ENCODE data around the gene CCNF.

The CCNF gene

DNA sequence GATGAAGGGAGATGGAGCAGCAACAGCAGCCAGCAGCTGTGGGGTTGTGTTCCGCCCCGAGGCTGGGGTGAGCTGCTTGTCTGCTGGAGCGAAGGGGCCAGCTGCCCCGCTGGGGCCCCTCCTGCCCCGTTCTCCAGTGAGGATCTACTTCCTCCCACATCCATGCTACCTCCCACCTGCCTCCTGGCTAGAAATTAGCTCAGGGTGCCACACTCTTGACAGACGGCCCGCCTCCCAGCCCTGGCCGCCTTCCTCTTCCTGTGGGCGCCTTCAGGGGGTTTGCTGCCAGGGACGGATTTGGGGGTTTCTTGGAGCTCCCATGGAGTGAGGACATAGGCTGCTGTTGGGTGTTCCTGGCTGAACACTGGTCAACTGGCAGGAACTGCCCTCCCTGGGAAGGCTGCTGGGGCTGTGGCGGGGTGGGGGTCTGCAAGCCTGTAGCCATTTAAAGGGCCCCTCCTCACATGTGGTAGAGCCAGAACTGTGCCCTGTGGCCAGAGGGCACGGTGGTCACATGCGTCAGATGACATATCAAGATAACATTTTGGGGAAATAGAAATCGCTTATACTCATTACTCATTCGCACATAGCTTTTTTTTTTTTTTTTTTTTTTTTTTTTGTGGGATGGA lies 58.8 kb downstream of the CCNF start:
- DNase-seq: no peak

DNA sequence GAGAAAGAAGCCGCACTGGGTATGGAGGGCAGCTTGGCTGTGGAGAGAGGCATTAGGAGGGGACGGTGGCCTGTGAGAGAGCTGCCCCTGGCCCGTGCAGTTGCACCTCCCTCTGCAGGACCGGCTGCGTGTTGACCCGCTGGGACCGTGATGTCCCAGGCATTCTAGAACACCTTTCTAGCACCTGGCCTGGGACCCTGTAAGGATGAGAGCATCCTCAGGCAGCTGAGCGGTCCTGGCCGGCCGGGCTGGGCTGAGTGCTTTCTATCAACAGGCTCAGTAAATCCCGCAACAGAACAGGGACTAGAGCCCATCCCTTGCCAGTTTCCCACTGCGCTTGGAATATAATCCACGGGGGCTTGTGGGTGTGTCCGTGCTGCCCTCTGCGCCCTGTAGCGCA lies 60.3 kb downstream of the CCNF start:
- DNase-seq: no peak

GRCh38 chr16:2490190-2491105 lies 61.2 kb downstream of the CCNF start:
- no peak for DNase-seq

DNA sequence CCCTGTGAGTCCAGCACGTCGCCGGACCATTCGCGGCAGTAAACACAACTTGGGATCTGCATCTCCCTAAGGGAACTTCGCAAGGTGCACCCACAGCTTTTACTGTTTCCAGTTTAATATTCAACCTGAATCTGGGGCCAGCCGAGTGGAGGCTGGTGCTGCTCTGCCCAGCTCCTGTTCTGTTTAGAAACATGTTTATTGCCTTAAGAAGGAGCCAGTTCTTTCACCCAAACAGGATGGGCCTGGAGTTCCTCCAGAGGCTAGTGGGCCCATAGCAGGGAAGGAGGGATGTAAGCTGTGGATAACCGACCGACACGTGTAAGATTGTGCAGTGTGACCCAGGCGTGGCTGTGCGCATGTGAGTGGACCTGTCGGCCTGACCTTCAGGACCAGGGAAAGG lies 63.0 kb downstream of the CCNF start:
- DNase-seq: no peak

GRCh38 chr16:2493605-2494004 lies 64.4 kb downstream of the CCNF start:
- no peak for DNase-seq

- DNase-seq: no peak
These were observed 65.4 kb downstream of the CCNF start for GRCh38 chr16:2494616-2495015.

- no peak for DNase-seq
These were observed 65.8 kb downstream of the CCNF start for GRCh38 chr16:2495041-2495440.

DNA sequence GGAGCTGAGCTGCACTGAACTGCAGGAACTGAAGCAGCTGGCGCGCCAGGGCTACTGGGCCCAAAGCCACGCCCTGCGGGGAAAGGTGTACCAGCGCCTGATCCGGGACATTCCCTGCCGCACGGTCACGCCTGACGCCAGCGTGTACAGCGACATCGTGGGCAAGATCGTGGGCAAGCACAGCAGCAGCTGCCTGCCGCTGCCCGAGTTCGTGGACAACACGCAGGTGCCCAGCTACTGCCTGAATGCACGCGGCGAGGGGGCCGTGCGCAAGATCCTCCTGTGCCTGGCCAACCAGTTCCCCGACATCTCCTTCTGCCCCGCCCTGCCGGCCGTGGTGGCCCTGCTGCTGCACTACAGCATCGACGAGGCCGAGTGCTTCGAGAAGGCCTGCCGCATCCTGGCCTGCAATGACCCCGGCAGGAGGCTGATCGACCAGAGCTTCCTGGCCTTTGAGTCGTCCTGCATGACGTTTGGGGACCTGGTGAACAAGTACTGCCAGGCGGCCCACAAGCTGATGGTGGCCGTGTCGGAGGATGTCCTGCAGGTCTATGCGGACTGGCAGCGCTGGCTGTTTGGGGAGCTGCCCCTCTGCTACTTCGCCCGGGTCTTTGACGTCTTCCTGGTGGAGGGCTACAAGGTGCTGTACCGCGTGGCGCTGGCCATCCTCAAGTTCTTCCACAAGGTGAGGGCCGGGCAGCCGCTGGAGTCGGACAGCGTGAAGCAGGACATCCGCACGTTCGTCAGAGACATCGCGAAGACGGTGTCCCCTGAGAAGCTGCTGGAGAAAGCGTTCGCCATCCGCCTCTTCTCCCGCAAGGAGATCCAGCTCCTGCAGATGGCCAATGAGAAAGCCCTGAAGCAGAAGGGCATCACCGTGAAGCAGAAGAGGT lies 67.2 kb downstream of the CCNF start:
- DNase-seq: no peak

DNA sequence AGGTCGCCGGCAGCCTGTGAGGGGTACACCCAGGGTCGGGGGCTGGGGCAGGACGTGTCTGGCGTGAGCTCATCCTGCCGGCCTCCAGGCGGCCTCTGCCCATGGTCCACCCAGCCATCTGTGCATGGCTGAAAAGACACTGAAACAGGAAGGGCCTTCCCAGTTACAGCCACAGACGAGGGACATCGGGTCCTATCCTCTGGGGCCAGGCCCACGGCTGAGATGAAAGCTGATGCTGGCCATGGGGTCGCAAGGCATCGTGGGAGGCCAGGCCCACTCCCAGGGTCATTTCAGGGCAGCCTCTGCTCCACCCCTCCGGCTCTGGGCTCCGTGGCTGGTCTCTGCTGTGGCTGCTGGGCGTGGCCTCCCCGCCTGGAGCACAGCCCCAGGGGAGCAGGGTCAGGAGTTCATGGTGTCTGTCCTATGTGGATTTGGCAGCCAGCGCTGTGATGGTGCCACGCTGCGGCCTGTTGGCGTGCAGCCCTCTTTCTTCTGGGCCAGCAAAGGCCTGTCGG lies 67.9 kb downstream of the CCNF start:
- DNase-seq: no peak

DNA sequence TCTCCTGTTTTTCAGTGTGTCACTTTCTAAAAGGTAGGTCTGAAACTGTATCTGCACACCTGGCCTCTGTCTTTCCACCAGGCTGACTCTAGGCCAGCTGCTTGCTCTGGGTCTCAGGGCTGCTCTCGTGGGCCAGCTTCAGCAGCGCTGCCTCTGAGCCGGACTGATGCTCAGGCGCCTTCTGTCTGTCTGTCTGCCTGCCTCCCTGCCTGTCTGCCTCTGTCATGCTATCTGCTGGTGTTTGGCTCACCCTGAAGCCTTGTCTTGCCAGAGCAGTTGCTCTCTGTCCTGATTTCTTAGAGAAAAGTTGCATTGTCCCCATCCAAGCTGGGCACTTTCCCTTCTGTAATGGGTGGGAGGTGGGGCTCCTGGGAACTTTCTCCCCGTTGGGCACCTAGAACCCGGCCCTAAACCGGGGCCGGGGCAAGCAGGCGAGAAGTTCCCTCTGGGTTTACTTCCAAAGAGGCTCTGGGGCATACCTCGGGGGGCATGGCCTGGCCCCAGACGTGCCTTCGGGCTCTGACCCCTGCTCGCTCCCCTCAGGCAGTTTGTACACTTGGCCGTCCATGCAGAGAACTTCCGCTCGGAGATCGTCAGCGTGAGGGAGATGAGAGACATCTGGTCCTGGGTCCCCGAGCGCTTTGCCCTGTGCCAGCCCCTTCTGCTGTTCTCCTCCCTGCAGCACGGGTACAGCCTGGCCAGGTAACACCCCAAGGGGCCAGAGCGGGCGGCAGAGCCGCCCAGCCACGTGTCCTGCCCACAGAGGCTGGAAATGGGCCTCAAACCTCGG lies 68.6 kb downstream of the CCNF start:
- DNase-seq: no peak

DNA sequence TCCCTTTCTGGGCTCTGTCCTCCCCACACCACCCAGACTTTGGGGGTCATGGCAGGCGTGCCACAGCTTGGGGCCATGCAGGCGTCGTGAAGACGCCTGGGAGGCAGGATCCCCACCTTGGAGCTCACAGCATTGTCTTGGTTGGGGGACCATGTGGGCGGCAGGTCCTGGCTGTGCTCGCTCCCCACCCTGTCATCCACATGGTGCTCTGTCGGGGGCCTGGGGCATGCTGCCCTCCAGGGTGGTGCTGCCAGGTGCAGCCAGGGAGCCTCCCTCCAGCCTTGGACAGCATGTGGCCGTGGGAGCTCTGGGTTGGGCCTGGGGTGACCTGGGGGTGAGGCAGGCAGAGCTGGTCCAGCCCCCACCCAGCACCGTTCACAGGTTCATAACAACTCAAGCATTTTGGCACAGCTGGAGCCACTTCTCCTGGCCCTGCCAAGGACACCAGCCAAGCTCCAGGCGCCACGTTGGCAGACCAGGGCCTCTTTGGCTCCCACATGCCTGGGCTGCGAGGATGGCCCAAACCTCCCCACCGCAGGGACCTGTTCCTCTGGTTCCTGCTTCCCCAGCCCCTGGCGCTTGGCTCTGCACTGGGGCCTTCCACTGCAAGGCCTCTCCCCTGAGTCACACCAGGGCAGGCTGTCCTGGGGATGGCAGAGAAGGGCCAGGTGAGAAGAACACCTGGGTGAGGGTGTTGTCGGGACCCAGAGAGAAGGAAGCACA lies 69.4 kb downstream of the CCNF start:
- DNase-seq: no peak

- DNase-seq: no peak
These were observed 70.2 kb downstream of the CCNF start for GRCh38 chr16:2499454-2499853.

- DNase-seq: no peak
These were observed 70.7 kb downstream of the CCNF start for GRCh38 chr16:2499890-2500429.

GRCh38 chr16:2500430-2500917 lies 71.2 kb downstream of the CCNF start:
- DNase-seq: no peak

GRCh38 chr16:2500918-2501750 lies 71.9 kb downstream of the CCNF start:
- DNase-seq: peak; percentile 85

- no peak for DNase-seq
These were observed 73.0 kb downstream of the CCNF start for GRCh38 chr16:2501946-2502895.

DNA sequence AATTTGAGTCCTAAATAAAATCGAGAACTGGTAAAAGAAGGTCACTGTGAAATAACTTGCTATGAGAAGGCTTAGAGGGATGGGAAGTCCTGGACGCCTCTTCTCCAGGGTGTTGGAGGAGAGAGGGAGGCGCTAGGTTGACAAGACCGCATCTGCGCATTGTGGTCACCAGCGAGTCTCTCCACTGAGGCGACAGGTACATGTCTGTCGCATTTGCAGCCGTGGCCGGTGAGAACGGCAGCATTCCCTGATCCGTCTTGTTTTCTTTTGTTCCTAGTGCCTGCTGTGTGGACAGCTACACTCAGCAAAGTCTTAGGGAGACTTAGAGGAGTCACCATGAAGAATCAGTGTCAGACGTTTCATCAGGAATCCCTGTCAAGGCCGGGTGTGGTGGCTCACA lies 76.4 kb downstream of the CCNF start:
- DNase-seq: no peak

DNA sequence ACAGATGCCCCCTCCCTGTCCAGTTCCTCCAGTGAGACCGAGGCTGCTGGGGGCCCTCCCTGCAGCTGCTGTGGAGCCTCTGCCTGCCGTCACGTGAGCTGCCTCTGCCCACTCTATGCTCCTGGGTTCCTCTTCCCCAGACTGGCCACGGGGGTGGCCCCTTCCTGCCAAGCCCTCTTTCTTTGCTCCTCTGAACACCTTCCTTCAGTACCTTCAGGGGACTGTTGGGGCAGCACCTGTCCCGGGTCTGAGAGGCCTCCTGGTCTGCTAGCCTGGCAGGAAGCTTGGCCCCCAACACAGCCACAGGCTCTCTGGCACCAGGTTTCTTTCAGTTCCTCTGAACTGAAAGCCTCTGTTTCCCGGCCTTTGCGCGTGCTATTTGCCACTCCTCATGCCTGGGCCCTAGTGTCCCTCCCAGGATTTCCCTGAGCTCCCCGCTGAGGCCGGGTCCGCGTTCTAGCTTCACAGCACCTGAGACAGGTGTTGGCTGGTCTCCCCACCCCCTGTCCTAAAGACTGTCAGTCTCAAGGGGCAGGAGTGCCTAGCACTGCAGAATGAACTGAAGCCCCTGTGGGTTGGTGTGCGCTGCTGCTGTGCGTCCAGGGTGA lies 77.9 kb downstream of the CCNF start:
- no peak for DNase-seq

DNA sequence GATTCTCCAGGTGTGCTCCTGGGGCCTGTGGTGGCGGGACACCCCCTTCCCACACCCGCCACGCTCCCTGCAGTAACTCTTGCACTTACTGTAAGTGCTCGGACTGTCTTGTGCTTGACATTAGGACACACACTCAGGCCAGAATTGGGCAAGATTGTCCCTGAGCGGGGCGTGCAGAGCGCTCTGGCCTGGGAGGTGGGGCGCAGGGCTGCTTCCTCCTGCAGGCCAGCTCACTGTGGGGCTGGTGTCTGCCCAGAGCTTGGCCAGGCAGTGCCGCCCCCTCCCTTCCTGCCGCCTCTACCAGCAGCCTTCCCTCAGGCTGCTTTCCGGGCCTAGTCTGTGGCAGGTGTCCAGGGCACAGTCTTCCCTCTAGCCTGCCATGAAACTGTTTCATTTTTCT lies 78.4 kb downstream of the CCNF start:
- no peak for DNase-seq
